ENCODE measurements around the gene RASGRP1.

The RASGRP1 gene

DNA sequence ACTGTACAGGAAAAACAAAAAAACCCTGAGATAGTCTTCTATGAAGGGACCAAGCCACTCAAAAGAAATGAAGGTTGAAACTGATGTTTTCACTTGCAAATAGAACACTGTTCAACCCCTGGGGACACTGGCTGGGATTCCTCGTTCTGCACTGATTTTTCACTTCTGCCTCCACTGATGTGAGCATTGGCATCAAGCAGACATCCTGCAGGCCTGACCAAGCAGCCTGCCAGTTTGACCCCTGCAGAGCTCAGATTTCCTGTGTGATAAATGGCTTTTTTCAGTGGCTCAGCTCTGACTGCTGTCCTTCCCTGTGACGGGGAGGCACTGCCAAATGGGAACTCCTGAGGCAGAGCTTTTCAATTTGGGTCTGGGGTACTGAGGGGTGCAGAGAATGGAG is 50.0 kb downstream of the RASGRP1 start:
- Histone ChIP-seq H3K9me3 (no peaks in the 10 kb centered on the region), H3K4me3 (no peak overlapping the region), H3K27ac (no peak overlapping the region), H3K27me3 (peaks cover 0 to 7% of the 10 kb centered on the region in 2 donors), H3K4me1 (no peaks in the 10 kb centered on the region), H3K36me3 (no peaks in the 10 kb centered on the region)
- DNase-seq: no peak
- TF ChIP-seq, protein P1, sequence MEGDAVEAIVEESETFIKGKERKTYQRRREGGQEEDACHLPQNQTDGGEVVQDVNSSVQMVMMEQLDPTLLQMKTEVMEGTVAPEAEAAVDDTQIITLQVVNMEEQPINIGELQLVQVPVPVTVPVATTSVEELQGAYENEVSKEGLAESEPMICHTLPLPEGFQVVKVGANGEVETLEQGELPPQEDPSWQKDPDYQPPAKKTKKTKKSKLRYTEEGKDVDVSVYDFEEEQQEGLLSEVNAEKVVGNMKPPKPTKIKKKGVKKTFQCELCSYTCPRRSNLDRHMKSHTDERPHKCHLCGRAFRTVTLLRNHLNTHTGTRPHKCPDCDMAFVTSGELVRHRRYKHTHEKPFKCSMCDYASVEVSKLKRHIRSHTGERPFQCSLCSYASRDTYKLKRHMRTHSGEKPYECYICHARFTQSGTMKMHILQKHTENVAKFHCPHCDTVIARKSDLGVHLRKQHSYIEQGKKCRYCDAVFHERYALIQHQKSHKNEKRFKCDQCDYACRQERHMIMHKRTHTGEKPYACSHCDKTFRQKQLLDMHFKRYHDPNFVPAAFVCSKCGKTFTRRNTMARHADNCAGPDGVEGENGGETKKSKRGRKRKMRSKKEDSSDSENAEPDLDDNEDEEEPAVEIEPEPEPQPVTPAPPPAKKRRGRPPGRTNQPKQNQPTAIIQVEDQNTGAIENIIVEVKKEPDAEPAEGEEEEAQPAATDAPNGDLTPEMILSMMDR (IDR thresholded peaks at IDR 0.05): no peak
- intact Hi-C loops (cut with DNase I; ENCODE audit: low total_unique reads): no loop called here

DNA sequence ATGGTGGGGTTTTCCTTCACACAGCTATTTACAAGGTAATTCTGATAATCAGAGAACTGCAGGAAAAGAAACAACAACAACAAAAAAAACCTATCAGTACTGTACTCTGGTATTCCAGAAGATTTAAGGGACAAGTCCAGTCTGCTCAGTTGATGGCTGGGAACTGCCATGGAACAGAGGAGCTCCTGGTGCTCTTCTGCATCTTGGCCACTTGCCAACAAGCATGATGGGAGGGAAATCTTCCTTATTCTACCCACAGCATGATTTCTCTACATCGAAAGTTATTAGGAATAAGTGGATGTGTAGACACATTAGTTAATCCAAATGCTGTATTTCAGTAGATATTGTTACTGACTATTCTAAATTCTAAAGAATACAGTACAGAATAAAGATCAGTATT is 51.7 kb downstream of the RASGRP1 start:
- intact Hi-C loops (cut with DNase I; ENCODE audit: low total_unique reads): no loop called here
- no peak overlapping the region for H3K27ac ChIP-seq
- no peak for DNase-seq
- H3K36me3 ChIP-seq: no peaks in the 10 kb centered on the region
- no peaks in the 10 kb centered on the region for H3K9me3 ChIP-seq
- no peak overlapping the region for H3K4me3 ChIP-seq
- TF ChIP-seq, protein P1 (IDR thresholded peaks at IDR 0.05): no peak
- H3K27me3 ChIP-seq: peaks cover 0 to 7% of the 10 kb centered on the region in 2 donors
- peaks cover 0 to 5% (median 2%) of the 10 kb centered on the region in 4 donors for H3K4me1 ChIP-seq

DNA sequence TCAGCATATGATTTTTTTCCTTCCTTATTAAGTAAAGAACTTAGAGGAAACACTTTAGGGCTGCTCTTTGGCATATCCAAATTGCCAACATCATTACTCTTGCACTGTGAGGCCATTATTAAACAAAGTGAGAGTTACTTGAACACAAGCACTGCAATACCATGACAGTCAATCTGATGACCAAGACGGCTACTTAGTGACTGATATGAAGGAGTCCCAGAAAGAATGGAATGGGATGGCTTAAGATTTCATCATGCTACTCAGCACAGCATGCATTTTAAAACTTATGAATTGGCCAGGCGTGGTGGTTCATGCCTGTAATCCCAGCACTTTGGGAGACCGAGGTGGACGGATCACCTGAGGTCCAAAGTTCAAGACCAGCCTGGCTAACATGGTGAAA is 55.5 kb downstream of the RASGRP1 start:
- intact Hi-C loops (cut with DNase I; ENCODE audit: low total_unique reads): no loop called here
- Histone ChIP-seq H3K9me3 (no peaks in the 10 kb centered on the region), H3K27me3 (no peaks in the 10 kb centered on the region), H3K36me3 (no peaks in the 10 kb centered on the region), H3K4me1 (peaks cover 0 to 5% (median 2%) of the 10 kb centered on the region in 4 donors), H3K27ac (no peak overlapping the region), H3K4me3 (no peak overlapping the region)
- TF ChIP-seq, protein P1 (IDR thresholded peaks at IDR 0.05): no peak
- no peak for DNase-seq

DNA sequence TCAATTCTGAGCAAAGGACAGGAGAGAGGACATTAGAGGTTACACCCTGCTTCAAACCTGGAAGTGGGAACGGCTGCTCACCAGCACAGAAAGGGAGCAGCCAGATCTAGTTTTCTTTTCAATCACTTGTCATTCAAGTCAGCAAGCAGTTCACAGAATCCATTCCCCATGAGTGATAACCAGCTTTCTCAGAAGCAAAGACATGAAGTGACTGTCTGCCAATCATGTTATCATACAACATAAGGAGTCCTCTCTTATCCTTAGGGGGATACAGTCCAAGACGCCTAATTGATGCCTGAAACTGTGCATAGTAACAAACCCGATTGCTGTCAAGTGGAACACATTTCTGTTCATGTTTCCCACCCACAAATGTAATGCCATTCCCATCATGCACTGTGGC is 56.0 kb downstream of the RASGRP1 start:
- no peaks in the 10 kb centered on the region for H3K36me3 ChIP-seq
- H3K27me3 ChIP-seq: no peaks in the 10 kb centered on the region
- DNase-seq: no peak
- intact Hi-C loops (cut with DNase I; ENCODE audit: low total_unique reads): no loop called here
- H3K9me3 ChIP-seq: no peaks in the 10 kb centered on the region
- no peak overlapping the region for H3K4me3 ChIP-seq
- TF ChIP-seq, protein P1 (IDR thresholded peaks at IDR 0.05): no peak
- H3K4me1 ChIP-seq: peaks cover 0 to 5% (median 2%) of the 10 kb centered on the region in 4 donors
- H3K27ac ChIP-seq: no peak overlapping the region

DNA sequence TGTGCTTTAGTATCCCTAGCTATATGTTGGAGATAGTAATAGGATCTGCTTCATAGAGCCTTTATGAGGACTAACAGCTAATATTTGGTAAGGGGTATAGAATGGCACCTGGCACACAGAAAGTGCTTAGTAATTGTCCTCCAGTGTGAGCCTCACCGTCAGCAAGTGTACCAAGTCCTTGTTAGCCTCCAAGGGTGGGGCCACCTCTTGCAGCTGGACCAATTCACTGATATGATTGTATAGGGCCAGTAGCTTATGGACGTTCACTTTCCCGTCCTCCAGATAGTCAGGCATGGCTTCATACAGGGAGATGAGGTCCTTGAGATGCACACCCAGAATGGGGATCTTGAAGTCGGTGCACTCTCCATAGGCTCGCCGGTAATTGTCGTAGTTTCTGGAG is 57.0 kb downstream of the RASGRP1 start:
- DNase-seq: no peak
- Histone ChIP-seq H3K27me3 (no peaks in the 10 kb centered on the region), H3K27ac (no peak overlapping the region), H3K4me1 (peaks cover 0 to 5% (median 2%) of the 10 kb centered on the region in 4 donors), H3K9me3 (no peaks in the 10 kb centered on the region), H3K4me3 (no peak overlapping the region), H3K36me3 (no peaks in the 10 kb centered on the region)
- TF ChIP-seq, protein P1 (IDR thresholded peaks at IDR 0.05): no peak
- intact Hi-C loops (cut with DNase I; ENCODE audit: low total_unique reads): no loop called here

DNA sequence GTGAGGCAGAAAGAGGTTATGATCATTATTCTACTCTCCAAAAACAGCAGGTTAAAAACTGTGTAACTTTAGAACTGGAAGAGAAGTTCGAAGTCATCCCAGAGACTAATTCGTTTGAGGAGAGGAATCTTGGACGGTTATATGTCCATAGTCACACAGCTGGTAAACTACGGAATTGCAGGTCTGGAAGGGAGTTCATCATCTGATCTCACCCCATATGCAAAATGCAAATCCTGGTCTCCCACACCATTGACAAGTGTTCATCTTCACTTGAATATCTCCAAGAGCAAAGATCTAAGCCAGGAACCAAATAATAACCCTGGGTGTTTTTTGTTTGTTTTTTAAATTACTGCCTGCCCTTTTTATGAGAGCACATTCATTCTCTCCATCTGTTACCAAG is 57.6 kb downstream of the RASGRP1 start:
- H3K36me3 ChIP-seq: no peaks in the 10 kb centered on the region
- TF ChIP-seq, protein P1 (IDR thresholded peaks at IDR 0.05): no peak
- intact Hi-C loops (cut with DNase I; ENCODE audit: low total_unique reads): no loop called here

More for the DNA sequence above, 57.6 kb downstream of the RASGRP1 start:
- no peaks in the 10 kb centered on the region for H3K9me3 ChIP-seq
- no peak overlapping the region for H3K4me3 ChIP-seq
- H3K27ac ChIP-seq: no peak overlapping the region
- no peaks in the 10 kb centered on the region for H3K27me3 ChIP-seq
- H3K4me1 ChIP-seq: peaks cover 0 to 5% (median 2%) of the 10 kb centered on the region in 4 donors
- DNase-seq: no peak
